Adrenal gland (tissue), 12 donors: ENCODE measurements around the gene PTPN23. TPM values are rescaled to one million over a fixed set of nuclear protein-coding genes. Genes with fewer than 3 reads are reported as not detected.
"Not testable (repeated sequence)": the region's sequence is repeated elsewhere in the genome, so short reads cannot be mapped to it uniquely, and the experiment has no call there.

Source experiments
- DNase-seq, 7 donors: peaks; one replicate each; pipeline ENCODE4 v3.0.0-alpha.2; 2019 to 2020
- H3K27ac ChIP-seq, 5 donors: fragments of 200-600 bp; sonication (generic) in 4 of 5; 1 replicate in 3 of 5; 2 replicates in 2 of 5; pipeline versions ENCODE4 v1.5.1 to v1.8.0; 2016 to 2020; ENCODE audit warnings: mild to moderate bottlenecking in 1 of 5
- H3K27me3 ChIP-seq: fragments of 200-600 bp; 2 replicates; pipeline ENCODE4 v1.8.0; 2021
- H3K36me3 ChIP-seq, 2 donors: fragments of 200-600 bp; replicated peaks in 1 of 2; 1 replicate in 1 of 2; 2 replicates in 1 of 2; pipeline versions ENCODE4 v1.5.1 to v1.8.0; 2018 to 2022
- H3K4me1 ChIP-seq, 2 donors: fragments of 200-600 bp; replicated peaks in 1 of 2; 1 replicate in 1 of 2; 2 replicates in 1 of 2; pipeline versions ENCODE4 v1.5.1 to v1.8.0; 2018 to 2021
- H3K4me3 ChIP-seq, 4 donors: fragments of 200-600 bp; sonication (generic) in 3 of 4; one replicate each; pipeline ENCODE4 v1.5.1; 2016 to 2018
- H3K9me3 ChIP-seq, 3 donors: fragments of 200-600 bp; sonication (generic) in 1 of 3; replicated peaks in 1 of 3; 1 replicate in 2 of 3; 2 replicates in 1 of 3; pipeline versions ENCODE4 v1.5.1 to v1.8.0; 2016 to 2021
- POLR2A ChIP-seq, 2 donors: fragments of 450-650 bp; IDR thresholded peaks; one replicate each; pipeline ENCODE4 v1.6.1; 2017; ENCODE audit warnings: antibody characterized with exemption in 2 of 2, mild to moderate bottlenecking in 2 of 2, moderate library complexity in 1 of 2
- WGBS, 4 donors: extraction: QIAGEN DNeasy Blood & Tissue Kit in 2 of 4; methylation state at CpG; one replicate each; pipeline versions ENCODE4 v1.1.5 to v1.1.7; 2013 to 2017; 5-methylcytosine and 5-hydroxymethylcytosine counted together
- intact Hi-C, 2 donors: fragments of 100-400 bp; cut with DNase I; formaldehyde crosslinking; loops; one replicate each; pipeline versions ENCODE4 v1.14.1 to v1.15.0; 2022 to 2023
- polyA plus RNA-seq, 3 donors: library from polyadenylated mRNA; stranded (reverse); fragments of 200-250 nt in 2 of 3; fragments of 350-450 nt in 1 of 3; fragmentation: Illumina TruSeq in 1 of 3; extraction: RNeasy Lipid Tissue Mini Kit (QIAGEN cat#74804) in 1 of 3; gene quantifications; one replicate each; pipeline ENCODE4 v1.2.3, GENCODE V29; 2013 to 2014
- total RNA-seq, 9 donors: library from RNA; depleted of rRNA in 4 of 9; stranded (reverse); fragments of >200 nt in 4 of 9; fragments of 120-200 nt in 1 of 9; fragmentation: NEBNext Ultra II Directional in 1 of 9; extraction: Animal tissue kit (Norgen Biotek cat#: 25700) in 1 of 9; gene quantifications; one replicate each; pipeline versions ENCODE4 v1.1.0 to v1.2.4, GENCODE V29; 2013 to 2023
- TF ChIP-seq, protein P1 (sequence below), 6 experiments: fragments of 450-650 bp in 4 of 6; fragments of 200-600 bp in 2 of 6; sonication (generic) in 1 of 6; IDR thresholded peaks; 1 replicate in 5 of 6; 2 replicates in 1 of 6; pipeline versions ENCODE4 v1.5.1 to v1.8.0; 2016 to 2021; ENCODE audit warnings: antibody characterized with exemption in 6 of 6, mild to moderate bottlenecking in 2 of 6, moderate library complexity in 1 of 6
- donor health status: healthy with polysubstance abuse.
- donor health status: Bipolar disorder and iron deficiency.
- donor health status: DM: yes; HTN: yes; CAD: no.
- donor health status: DM: no; HTN: no; CAD: no.
- donor health status: DM: no; HTN: no; CAD: no.
- donor health status: DM: yes; HTN: yes; CAD: no.

PTPN23 gene
- total and polyA plus RNA-seq, 12 donors = 8.4 to 70.0 (median 33.9) TPM

DNA sequence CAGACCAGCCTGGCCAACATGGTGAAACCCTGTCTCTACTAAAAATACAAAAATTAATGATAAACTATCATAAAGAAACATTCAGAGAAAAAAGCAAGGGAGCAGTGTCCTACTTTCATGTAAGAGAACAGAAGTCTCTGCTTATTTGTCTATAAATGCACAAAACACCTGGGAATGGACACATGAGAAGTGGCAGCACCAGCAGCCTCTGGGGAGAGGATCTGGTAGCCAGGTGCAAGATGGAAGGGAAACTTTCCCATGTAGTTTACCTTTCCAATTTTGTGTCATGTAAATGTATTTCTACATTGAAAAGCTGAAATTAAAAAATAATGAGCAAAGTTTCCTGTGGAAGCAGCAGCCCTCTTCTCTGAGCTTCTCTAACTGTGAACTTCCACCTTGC, 76.2 kb downstream of the PTPN23 start:
- DNase-seq = no peak
- Histone ChIP-seq H3K4me3 (no peak overlapping the region), H3K36me3 (no peaks in the 10 kb centered on the region), H3K4me1 (peaks cover 11 to 46% of the 10 kb centered on the region in 2 donors), H3K9me3 (no peaks in the 10 kb centered on the region), H3K27ac (no peak overlapping the region), H3K27me3 (no peaks in the 10 kb centered on the region)
- intact Hi-C loops = no loop called here
- TF ChIP-seq POLR2A (IDR thresholded peaks at IDR 0.05) = no peak
- TF ChIP-seq, protein P1, sequence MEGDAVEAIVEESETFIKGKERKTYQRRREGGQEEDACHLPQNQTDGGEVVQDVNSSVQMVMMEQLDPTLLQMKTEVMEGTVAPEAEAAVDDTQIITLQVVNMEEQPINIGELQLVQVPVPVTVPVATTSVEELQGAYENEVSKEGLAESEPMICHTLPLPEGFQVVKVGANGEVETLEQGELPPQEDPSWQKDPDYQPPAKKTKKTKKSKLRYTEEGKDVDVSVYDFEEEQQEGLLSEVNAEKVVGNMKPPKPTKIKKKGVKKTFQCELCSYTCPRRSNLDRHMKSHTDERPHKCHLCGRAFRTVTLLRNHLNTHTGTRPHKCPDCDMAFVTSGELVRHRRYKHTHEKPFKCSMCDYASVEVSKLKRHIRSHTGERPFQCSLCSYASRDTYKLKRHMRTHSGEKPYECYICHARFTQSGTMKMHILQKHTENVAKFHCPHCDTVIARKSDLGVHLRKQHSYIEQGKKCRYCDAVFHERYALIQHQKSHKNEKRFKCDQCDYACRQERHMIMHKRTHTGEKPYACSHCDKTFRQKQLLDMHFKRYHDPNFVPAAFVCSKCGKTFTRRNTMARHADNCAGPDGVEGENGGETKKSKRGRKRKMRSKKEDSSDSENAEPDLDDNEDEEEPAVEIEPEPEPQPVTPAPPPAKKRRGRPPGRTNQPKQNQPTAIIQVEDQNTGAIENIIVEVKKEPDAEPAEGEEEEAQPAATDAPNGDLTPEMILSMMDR (IDR thresholded peaks at IDR 0.05) = no peak

DNA sequence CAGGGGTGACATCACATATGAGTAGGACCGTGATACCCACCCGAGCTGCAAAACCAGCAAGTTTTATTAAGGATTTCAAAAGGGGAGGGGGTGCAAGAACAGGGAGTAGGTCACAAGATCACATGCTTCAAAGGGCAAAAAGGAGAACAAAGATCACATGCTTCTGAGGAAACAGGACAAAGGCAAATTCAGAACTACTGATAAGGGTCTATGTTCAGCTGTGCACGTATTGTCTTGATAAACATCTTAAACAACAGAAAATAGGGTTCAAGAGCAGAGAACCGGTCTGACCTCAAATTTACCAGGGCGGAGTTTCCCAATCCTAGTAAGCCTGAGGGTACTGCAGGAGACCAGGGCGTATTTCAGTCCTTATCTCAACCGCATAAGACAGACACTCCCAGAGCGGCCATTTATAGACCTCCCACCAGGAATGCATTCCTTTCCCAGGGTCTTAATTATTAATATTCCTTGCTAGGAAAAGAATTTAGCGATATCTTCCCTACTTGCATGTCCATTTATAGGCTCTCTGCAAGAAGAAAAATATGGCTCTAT, 78.8 kb downstream of the PTPN23 start:
- WGBS, 4 donors = 84 to 91% (median 88%) methylated on average over 9 of the region's 9 CpGs
- peaks cover 0 to 44% of the 10 kb centered on the region in 2 donors for H3K4me1 ChIP-seq
- H3K27ac ChIP-seq, H3K9me3 ChIP-seq, intact Hi-C loops, H3K27me3 ChIP-seq, H3K4me3 ChIP-seq, H3K36me3 ChIP-seq: not testable (repeated sequence)
- DNase-seq = peak in 1 of 7 donors; percentile 9

Other genes starting within 250 kb of the PTPN23 start
- 10 to 100 TPM; 27.0 to 58.9 (median 48.4) TPM for gene SETD2, start 216.9 kb upstream of the PTPN23 start, total RNA-seq
- 10 to 100 TPM; 12.6 to 33.1 (median 15.6) TPM for gene SETD2, start 216.9 kb upstream of the PTPN23 start, polyA plus RNA-seq
- 1 to 10 TPM; 1.1 to 9.8 (median 5.9) TPM for gene KIF9, start 98.2 kb upstream of the PTPN23 start, total RNA-seq
- 10 to 100 TPM in 1 of 3 donors, 1 to 10 TPM in 2; 3.1 to 12.8 (median 4.2) TPM for gene KIF9, start 98.2 kb upstream of the PTPN23 start, polyA plus RNA-seq
- 10 to 100 TPM; 10.6 to 62.1 (median 30.5) TPM for gene KLHL18, start 98.1 kb upstream of the PTPN23 start, total RNA-seq
- gene KLHL18, start 98.1 kb upstream of the PTPN23 start, polyA plus RNA-seq = 10 to 100 TPM; 14.3 to 42.5 (median 20.9) TPM
- 100 to 1,000 TPM; 126 to 954 (median 170) TPM for gene SCAP, start 94.9 kb downstream of the PTPN23 start, total RNA-seq
- 100 to 1,000 TPM; 130 to 560 (median 182) TPM for gene SCAP, start 94.9 kb downstream of the PTPN23 start, polyA plus RNA-seq
- gene ELP6, start 132.7 kb downstream of the PTPN23 start, total RNA-seq = 100 to 1,000 TPM in 1 of 9 donors, 10 to 100 TPM in 8; 41.3 to 125 (median 45.4) TPM
- 10 to 100 TPM; 46.5 to 53.7 (median 51.7) TPM for gene ELP6, start 132.7 kb downstream of the PTPN23 start, polyA plus RNA-seq
- under 1 TPM in 6 of 9 donors, not detected in 3; 0.14 to 0.84 (median 0.59) TPM for gene CSPG5, start 197.8 kb downstream of the PTPN23 start, total RNA-seq
- gene CSPG5, start 197.8 kb downstream of the PTPN23 start, polyA plus RNA-seq = under 1 TPM; 0.13 to 0.68 (median 0.32) TPM